Activated CD8-positive, alpha-beta T cell treated with anti-CD3 and anti-CD28 coated beads for 36 hours (primary cell): ENCODE data around the gene SRSF9. TPM values are rescaled to one million over a fixed set of nuclear protein-coding genes. Genes with fewer than 3 reads are reported as not detected.

ENCODE experiments used
- ATAC-seq: fragments of 200-7000 bp; cut with Tn5 transposase; one replicate; pipeline ENCODE4 v1.10.0; 2021; ENCODE audit warnings: mild to moderate bottlenecking, moderate library complexity
- CTCF ChIA-PET: fragments of 350-600 bp; sonication (Branson Sonifier 250); formaldehyde crosslinking; loops from one replicate; lab custom pipeline; 2021; ENCODE audit warnings: antibody characterized with exemption; lab: Charles Lee
- POLR2A ChIA-PET: fragments of 350-600 bp; sonication (Branson Sonifier 250); formaldehyde crosslinking; loops from one replicate; lab custom pipeline; 2021; ENCODE audit warnings: antibody characterized with exemption; lab: Charles Lee
- DNase-seq: peaks from one replicate; pipeline ENCODE4 v3.0.0-alpha.2; 2020
- H3K27ac Mint-ChIP-seq: one replicate; pipeline ENCODE4 v1.8.0; 2021; ENCODE audit warnings: mild to moderate bottlenecking, mixed read lengths
- H3K27me3 Mint-ChIP-seq: one replicate; pipeline ENCODE4 v1.8.0; 2021; ENCODE audit warnings: mixed read lengths
- H3K36me3 Mint-ChIP-seq: one replicate; pipeline ENCODE4 v1.8.0; 2021; ENCODE audit warnings: low read depth, mixed read lengths
- H3K4me1 Mint-ChIP-seq: one replicate; pipeline ENCODE4 v1.8.0; 2021; ENCODE audit warnings: low read depth, mixed read lengths
- H3K4me3 Mint-ChIP-seq: one replicate; pipeline ENCODE4 v1.8.0; 2021; ENCODE audit warnings: mild to moderate bottlenecking, moderate library complexity, mixed read lengths
- H3K9me3 Mint-ChIP-seq: one replicate; pipeline ENCODE4 v1.8.0; 2021; ENCODE audit warnings: mixed read lengths
- CTCF ChIP-seq: fragments of 200-600 bp; IDR thresholded peaks from one replicate; pipeline ENCODE4 v1.8.0; 2022; ENCODE audit warnings: antibody characterized with exemption, mild to moderate bottlenecking
- intact Hi-C: fragments of 100-400 bp; cut with micrococcal nuclease; formaldehyde crosslinking; loops from one replicate; pipeline ENCODE4 v1.10.0; 2022
- total RNA-seq, 2 experiments: library from RNA; stranded (reverse); gene quantifications; one replicate each; pipeline ENCODE4 v1.2.3, GENCODE V29; 2021

Gene SRSF9
- total RNA-seq, 2 experiments from 2014 or later, result 225 to 236 TPM

- H3K27me3 Mint-ChIP-seq, result no peaks in the 10 kb centered on the region
- H3K36me3 Mint-ChIP-seq, result peaks cover 25% of the 10 kb centered on the region
- ChIA-PET CTCF (interaction anchor here (0.5 to 8.9 kb wide), 10 partner anchors 15 to 217 kb away, joined by 3 to 110 read pairs (median 4); partner anchors contain the start of genes COQ5 and DYNLL1), POLR2A (interaction anchor here (0.7 to 3.5 kb wide), 14 partner anchors 9 to 269 kb away, joined by 3 to 27 read pairs (median 6); partner anchors contain the start of genes COX6A1, DYNLL1, GATC and POP5)
- H3K27ac Mint-ChIP-seq, result peak overlapping the region; percentile 85
- DNase-seq (no peak), ATAC-seq (peak; percentile 31)
- intact Hi-C loops, result no loop called here
- peaks cover 41% of the 10 kb centered on the region for H3K4me1 Mint-ChIP-seq
- no peaks in the 10 kb centered on the region for H3K9me3 Mint-ChIP-seq
- no peak for TF ChIP-seq CTCF
- peak overlapping the region; percentile 77 for H3K4me3 Mint-ChIP-seq
Observed at GRCh38 chr12:120470150-120470784, 719 bp upstream of the SRSF9 start.

GRCh38 chr12:120468821-120469449, 613 bp downstream of the SRSF9 start:
- Mint-ChIP-seq H3K27ac (peak overlapping the region; percentile 85), H3K4me1 (peaks cover 44% of the 10 kb centered on the region), H3K27me3 (no peaks in the 10 kb centered on the region), H3K36me3 (peaks cover 36% of the 10 kb centered on the region), H3K9me3 (no peaks in the 10 kb centered on the region), H3K4me3 (peak overlapping the region; percentile 77)
- intact Hi-C loops, result no loop called here
- DNase-seq, result peak; percentile 64
- ChIA-PET CTCF (interaction anchor here (0.6 to 8.9 kb wide), 7 partner anchors 14 to 138 kb away, joined by 3 to 110 read pairs (median 9); partner anchors contain the start of gene DYNLL1), POLR2A (interaction anchor here (0.7 to 3.5 kb wide), 24 partner anchors 10 to 268 kb away, joined by 3 to 27 read pairs (median 5); partner anchors contain the start of genes COX6A1, GATC, POP5 and RNU4-1)
- peak; percentile 39 for ATAC-seq
- TF ChIP-seq CTCF, result no peak

GRCh38 chr12:120468325-120468820, 1.2 kb downstream of the SRSF9 start:
- DNase-seq, result peak; percentile 44
- H3K27ac Mint-ChIP-seq, result peak overlapping the region; percentile 85
- intact Hi-C loops, result no loop called here
- TF ChIP-seq CTCF, result no peak
- peaks cover 44% of the 10 kb centered on the region for H3K4me1 Mint-ChIP-seq
- H3K36me3 Mint-ChIP-seq, result peaks cover 42% of the 10 kb centered on the region
- CTCF ChIA-PET, result interaction anchor here (0.6 to 8.9 kb wide), 8 partner anchors 14 to 166 kb away, joined by 3 to 110 read pairs (median 8); partner anchors contain the start of genes DYNLL1 and SIRT4
- no peaks in the 10 kb centered on the region for H3K27me3 Mint-ChIP-seq
- no peaks in the 10 kb centered on the region for H3K9me3 Mint-ChIP-seq
- POLR2A ChIA-PET, result interaction anchor here (0.5 to 3.5 kb wide), 21 partner anchors 9 to 202 kb away, joined by 3 to 27 read pairs (median 4); partner anchors contain the start of genes COX6A1, GATC, POP5 and RNU4-1
- no peak for ATAC-seq
- peak overlapping the region; percentile 77 for H3K4me3 Mint-ChIP-seq

GRCh38 chr12:120467439-120467838, 2.1 kb downstream of the SRSF9 start:
- POLR2A ChIA-PET, result interaction anchor here (0.5 to 3.5 kb wide), 12 partner anchors 8 to 175 kb away, joined by 3 to 27 read pairs (median 8); partner anchors contain the start of genes COX6A1, GATC, RNU4-1 and RNU4-2
- no peak for ATAC-seq
- CTCF ChIA-PET, result interaction anchor here (0.7 to 8.9 kb wide), 11 partner anchors 8 to 179 kb away, joined by 3 to 110 read pairs (median 5); partner anchors contain the start of genes DYNLL1, PLA2G1B and SIRT4
- Mint-ChIP-seq H3K36me3 (peaks cover 50% of the 10 kb centered on the region), H3K27ac (peak overlapping the region; percentile 53), H3K4me1 (peaks cover 42% of the 10 kb centered on the region), H3K9me3 (no peaks in the 10 kb centered on the region), H3K4me3 (peak overlapping the region; percentile 77), H3K27me3 (no peaks in the 10 kb centered on the region)
- intact Hi-C loops, result no loop called here
- DNase-seq, result no peak
- TF ChIP-seq CTCF, result no peak
